H9 (cell line): ENCODE results near the gene HPF1. TPM values are rescaled to one million over a fixed set of nuclear protein-coding genes. Genes with fewer than 3 reads are reported as not detected.

Source experiments
- DNase-seq: peaks from one replicate; pipeline ENCODE4 v3.0.0-alpha.2; 2017
- H2AFZ ChIP-seq: one replicate; pipeline ENCODE4 v1.6.1; 2013; ENCODE audit warnings: mild to moderate bottlenecking, low read length, control low read depth, moderate library complexity
- H2AK5ac ChIP-seq: 2 replicates; pipeline ENCODE4 v1.6.1; 2013; ENCODE audit warnings: low read length, control low read depth, mixed read lengths; ENCODE audit not compliant: insufficient read length
- H2BK120ac ChIP-seq: one replicate; pipeline ENCODE4 v1.6.1; 2013; ENCODE audit warnings: low read depth, mild to moderate bottlenecking, low read length, control low read depth, inconsistent platforms; ENCODE audit not compliant: poor library complexity, severe bottlenecking
- H2BK12ac ChIP-seq: 2 replicates; pipeline ENCODE4 v1.6.1; 2013; ENCODE audit warnings: low read length, control low read depth, mixed read lengths, low read depth; ENCODE audit not compliant: insufficient read length
- H2BK15ac ChIP-seq: 2 replicates; pipeline ENCODE4 v1.6.1; 2013; ENCODE audit warnings: low read depth, low read length, control low read depth
- H2BK20ac ChIP-seq: one replicate; pipeline ENCODE4 v1.6.1; 2013; ENCODE audit warnings: low read depth, mild to moderate bottlenecking, low read length, control low read depth, inconsistent platforms; ENCODE audit not compliant: poor library complexity, severe bottlenecking
- H2BK5ac ChIP-seq: 2 replicates; pipeline ENCODE4 v1.6.1; 2013; ENCODE audit warnings: low read length, control low read depth, mixed read lengths; ENCODE audit not compliant: insufficient read length
- H3K14ac ChIP-seq: 2 replicates; pipeline ENCODE4 v1.6.1; 2013; ENCODE audit warnings: low read length, control low read depth; ENCODE audit not compliant: insufficient read depth
- H3K18ac ChIP-seq: 2 replicates; pipeline ENCODE4 v1.6.1; 2013; ENCODE audit warnings: low read depth, mild to moderate bottlenecking, mixed read lengths, low read length, control low read depth; ENCODE audit not compliant: insufficient read length
- H3K23ac ChIP-seq: 2 replicates; pipeline ENCODE4 v1.6.1; 2013; ENCODE audit warnings: low read length, control low read depth, mixed read lengths, low read depth; ENCODE audit not compliant: insufficient read length
- H3K23me2 ChIP-seq: 2 replicates; pipeline ENCODE4 v1.6.1; 2013; ENCODE audit warnings: low read depth, mild to moderate bottlenecking, mixed read lengths, low read length, control low read depth; ENCODE audit not compliant: insufficient read length, poor library complexity, severe bottlenecking
- H3K27ac ChIP-seq: 2 replicates; pipeline ENCODE4 v1.5.1; 2013; ENCODE audit warnings: low read length, control low read depth, mixed read lengths, low read depth; ENCODE audit not compliant: insufficient read length
- H3K27me3 ChIP-seq: 2 replicates; pipeline ENCODE4 v1.6.1; 2013; ENCODE audit warnings: low read length, control low read depth, inconsistent platforms; ENCODE audit not compliant: insufficient read depth
- H3K4ac ChIP-seq: 2 replicates; pipeline ENCODE4 v1.6.1; 2013; ENCODE audit warnings: low read depth, mild to moderate bottlenecking, control low read depth, inconsistent platforms, low read length, moderate library complexity
- H3K4me1 ChIP-seq: 2 replicates; pipeline ENCODE4 v1.6.1; 2013; ENCODE audit warnings: low read length, control low read depth, inconsistent platforms; ENCODE audit not compliant: insufficient read depth
- H3K4me2 ChIP-seq: 2 replicates; pipeline ENCODE4 v1.6.1; 2013; ENCODE audit warnings: low read length, control low read depth, mixed read lengths; ENCODE audit not compliant: insufficient read length, insufficient read depth
- H3K56ac ChIP-seq: 2 replicates; pipeline ENCODE4 v1.6.1; 2013; ENCODE audit warnings: low read depth, mild to moderate bottlenecking, mixed read lengths, low read length, control low read depth; ENCODE audit not compliant: insufficient read length
- H3K79me1 ChIP-seq: 2 replicates; pipeline ENCODE4 v1.6.1; 2013; ENCODE audit warnings: low read depth, mild to moderate bottlenecking, moderate library complexity, low read length, control low read depth, inconsistent platforms; ENCODE audit not compliant: insufficient read depth, poor library complexity, severe bottlenecking
- H3K79me2 ChIP-seq: 2 replicates; pipeline ENCODE4 v1.6.1; 2013; ENCODE audit warnings: low read length, control low read depth, inconsistent platforms; ENCODE audit not compliant: insufficient read depth
- H3K9ac ChIP-seq: 2 replicates; pipeline ENCODE4 v1.6.1; 2013; ENCODE audit warnings: low read length, control low read depth, mixed read lengths; ENCODE audit not compliant: insufficient read length; ENCODE audit errors: extremely low read depth
- H3K9me3 ChIP-seq: one replicate; pipeline ENCODE4 v1.6.1; 2013; ENCODE audit warnings: low read depth, low read length, inconsistent platforms; ENCODE audit not compliant: control insufficient read depth
- H3T11ph ChIP-seq: one replicate; pipeline ENCODE4 v1.6.1; 2013; ENCODE audit warnings: mild to moderate bottlenecking, low read length, control low read depth, inconsistent platforms
- H4K20me1 ChIP-seq: one replicate; pipeline ENCODE4 v1.6.1; 2013; ENCODE audit not compliant: control insufficient read depth, insufficient read length, insufficient read depth
- H4K5ac ChIP-seq: 2 replicates; pipeline ENCODE4 v1.6.1; 2013; ENCODE audit warnings: low read depth, mild to moderate bottlenecking, mixed read lengths, low read length, control low read depth; ENCODE audit not compliant: insufficient read length
- H4K8ac ChIP-seq: replicated peaks from 2 replicates; pipeline ENCODE4 v1.6.1; 2013; ENCODE audit warnings: low read length, control low read depth, mixed read lengths, low read depth; ENCODE audit not compliant: insufficient read length
- H4K91ac ChIP-seq: 2 replicates; pipeline ENCODE4 v1.6.1; 2013; ENCODE audit warnings: low read depth, mild to moderate bottlenecking, moderate library complexity, mixed read lengths, low read length, control low read depth; ENCODE audit not compliant: insufficient read length
- H3K27ac Mint-ChIP-seq, 3 experiments: 2 replicates in 2 of 3; 3 replicates in 1 of 3; pipeline ENCODE4 v1.8.0; 2020 to 2021; ENCODE audit warnings: mixed read lengths in 3 of 3, mild to moderate bottlenecking in 1 of 3, moderate library complexity in 1 of 3
- H3K27me3 Mint-ChIP-seq: 2 replicates; pipeline ENCODE4 v1.8.0; 2021; ENCODE audit warnings: low read depth, mild to moderate bottlenecking, moderate library complexity, mixed read lengths
- H3K36me3 Mint-ChIP-seq, 3 experiments: 2 replicates in 2 of 3; 3 replicates in 1 of 3; pipeline ENCODE4 v1.8.0; 2020 to 2021; ENCODE audit warnings: low read depth in 3 of 3, mixed read lengths in 3 of 3; ENCODE audit not compliant: insufficient read depth in 1 of 3
- H3K4me1 Mint-ChIP-seq, 2 experiments: 2 replicates each; pipeline ENCODE4 v1.8.0; 2020; ENCODE audit warnings: mixed read lengths in 2 of 2
- H3K4me3 Mint-ChIP-seq, 2 experiments: 2 replicates in 1 of 2; 3 replicates in 1 of 2; pipeline ENCODE4 v1.8.0; 2020 to 2021; ENCODE audit warnings: mild to moderate bottlenecking in 2 of 2, mixed read lengths in 2 of 2, moderate library complexity in 1 of 2
- H3K9me3 Mint-ChIP-seq, 2 experiments: 2 replicates in 1 of 2; 3 replicates in 1 of 2; pipeline ENCODE4 v1.8.0; 2020; ENCODE audit warnings: mild to moderate bottlenecking in 2 of 2, mixed read lengths in 2 of 2, moderate library complexity in 1 of 2
- WGBS: extraction: QIAGEN DNeasy Blood & Tissue Kit; methylation state at CpG from one replicate; pipeline ENCODE4 v1.1.7; 2013; ENCODE audit warnings: missing lambda C conversion rate, low lambda C conversion rate, mixed read lengths; ENCODE audit not compliant: insufficient read length; ENCODE audit errors: extremely low coverage; 5-methylcytosine and 5-hydroxymethylcytosine counted together
- total RNA-seq: library from RNA; stranded (reverse); gene quantifications from 2 replicates; pipeline ENCODE4 v1.2.1, GENCODE V29; 2021
- TF ChIP-seq, protein P1 (sequence below): fragments of 200-600 bp; sonication (generic); conservative IDR thresholded peaks from 3 replicates; pipeline ENCODE4 v1.8.0; 2021; ENCODE audit warnings: antibody characterized with exemption, mild to moderate bottlenecking

Gene HPF1
- total RNA-seq, 1 experiment from 2014 or later: 32.1 TPM

DNA sequence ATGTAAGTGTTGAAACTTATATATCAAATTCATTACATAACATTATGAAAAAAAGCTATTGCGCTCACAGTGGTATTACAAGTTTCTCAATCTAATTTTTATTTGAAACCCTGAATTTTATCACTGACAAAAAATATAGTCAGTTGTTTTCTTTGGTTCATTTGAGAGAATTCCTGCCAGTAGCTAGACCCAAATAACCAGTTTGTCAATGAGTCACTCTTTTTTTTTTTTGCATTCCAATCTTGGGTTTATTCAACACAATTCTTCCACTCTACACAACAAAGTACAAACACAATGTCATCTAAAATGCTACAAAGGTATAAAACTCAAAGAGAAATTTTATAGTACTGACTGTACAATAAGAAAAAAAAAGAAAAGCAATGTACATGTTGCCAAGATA lies 13.1 kb downstream of the HPF1 start:
- Histone ChIP-seq H3K9me3 (no peaks in the 10 kb centered on the region), H3K23me2 (no peaks in the 10 kb centered on the region), H3K4ac (no peak overlapping the region), H2BK5ac (no peak overlapping the region), H2AFZ (no peak overlapping the region), H3K79me2 (no peaks in the 10 kb centered on the region), H3K14ac (no peak overlapping the region), H2BK120ac (no peak overlapping the region), H2AK5ac (no peak overlapping the region), H4K5ac (no peak overlapping the region), H3K9ac (no peak overlapping the region), H3K27ac (no peak overlapping the region), H3K27me3 (no peaks in the 10 kb centered on the region), H3K18ac (no peak overlapping the region), H4K91ac (no peak overlapping the region), H3K4me1 (no peaks in the 10 kb centered on the region), H3K23ac (no peak overlapping the region), H2BK20ac (no peak overlapping the region), H2BK12ac (no peak overlapping the region), H2BK15ac (no peak overlapping the region), H4K8ac (no peak overlapping the region), H4K20me1 (no peaks in the 10 kb centered on the region), H3T11ph (no peak overlapping the region), H3K56ac (no peak overlapping the region), H3K79me1 (no peaks in the 10 kb centered on the region), H3K4me2 (no peak overlapping the region)
- H3K36me3 Mint-ChIP-seq: peaks cover 0 to 17% (median under 1%) of the 10 kb centered on the region in 3 experiments; a peak in 5 of 7 replicates
- H3K27me3 Mint-ChIP-seq: no peaks in the 10 kb centered on the region
- no CpG with 5 or more reads among the region's 1 CpG for WGBS
- H3K4me3 Mint-ChIP-seq: no peak overlapping the region
- no peaks in the 10 kb centered on the region for H3K9me3 Mint-ChIP-seq
- no peaks in the 10 kb centered on the region for H3K4me1 Mint-ChIP-seq
- H3K27ac Mint-ChIP-seq: peak overlapping the region in 2 of 3 experiments; percentile 32 to 76; a peak in 1 of 7 replicates
- no peak for DNase-seq
- TF ChIP-seq, protein P1, sequence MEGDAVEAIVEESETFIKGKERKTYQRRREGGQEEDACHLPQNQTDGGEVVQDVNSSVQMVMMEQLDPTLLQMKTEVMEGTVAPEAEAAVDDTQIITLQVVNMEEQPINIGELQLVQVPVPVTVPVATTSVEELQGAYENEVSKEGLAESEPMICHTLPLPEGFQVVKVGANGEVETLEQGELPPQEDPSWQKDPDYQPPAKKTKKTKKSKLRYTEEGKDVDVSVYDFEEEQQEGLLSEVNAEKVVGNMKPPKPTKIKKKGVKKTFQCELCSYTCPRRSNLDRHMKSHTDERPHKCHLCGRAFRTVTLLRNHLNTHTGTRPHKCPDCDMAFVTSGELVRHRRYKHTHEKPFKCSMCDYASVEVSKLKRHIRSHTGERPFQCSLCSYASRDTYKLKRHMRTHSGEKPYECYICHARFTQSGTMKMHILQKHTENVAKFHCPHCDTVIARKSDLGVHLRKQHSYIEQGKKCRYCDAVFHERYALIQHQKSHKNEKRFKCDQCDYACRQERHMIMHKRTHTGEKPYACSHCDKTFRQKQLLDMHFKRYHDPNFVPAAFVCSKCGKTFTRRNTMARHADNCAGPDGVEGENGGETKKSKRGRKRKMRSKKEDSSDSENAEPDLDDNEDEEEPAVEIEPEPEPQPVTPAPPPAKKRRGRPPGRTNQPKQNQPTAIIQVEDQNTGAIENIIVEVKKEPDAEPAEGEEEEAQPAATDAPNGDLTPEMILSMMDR: no peak
